Loucy (cell line): ENCODE measurements around the gene DSCAML1.

Experiments used
- CTCF ChIP-seq: fragments of 200-600 bp; sonication (generic); conservative IDR thresholded peaks from 2 replicates; pipeline ENCODE4 v1.5.1; 2014; ENCODE audit warnings: mild to moderate bottlenecking, antibody characterized with exemption, low read length
- EZH2phosphoT487 ChIP-seq: fragments of 200-600 bp; IDR thresholded peaks from 2 replicates; pipeline ENCODE4 v1.6.1; 2018; ENCODE audit warnings: antibody characterized with exemption, mild to moderate bottlenecking, moderate library complexity, borderline replicate concordance

GRCh38 chr11:117588166-117588810 lies 208.7 kb downstream of the DSCAML1 start:
- TF ChIP-seq CTCF, result no peak
- no peak for TF ChIP-seq EZH2phosphoT487
